Measurements from ENCODE around the gene CMPK1. TPM values are rescaled to one million over a fixed set of nuclear protein-coding genes. Genes with fewer than 3 reads are reported as not detected.

The CMPK1 gene
- total RNA-seq, 1 donor from 2014 or later, result 53.4 TPM

DNA sequence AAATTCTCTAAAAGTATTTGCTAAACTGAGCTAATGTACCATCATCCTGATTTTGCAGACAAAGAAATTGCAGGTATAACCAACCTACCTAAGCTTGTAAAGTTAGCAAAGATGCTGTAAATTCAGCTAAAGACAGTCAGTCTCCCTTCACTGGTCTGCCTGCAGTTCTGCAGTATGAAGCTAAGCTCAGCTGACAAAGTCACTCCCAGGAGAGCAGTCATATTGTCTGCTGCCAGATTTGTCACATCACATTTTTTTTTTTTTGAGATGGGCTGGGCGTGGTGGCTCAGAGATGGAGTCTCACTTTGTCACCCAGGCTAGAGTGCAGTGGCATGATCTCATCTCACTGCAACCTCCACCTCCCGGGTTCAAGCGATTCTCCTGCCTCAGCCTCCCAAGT, 8.9 kb upstream of the CMPK1 start:
- Mint-ChIP-seq H3K27me3 (ENCODE audit: unreplicated experiment) (no peaks in the 10 kb centered on the region), H3K4me1 (ENCODE audit: unreplicated experiment) (peaks cover 4% of the 10 kb centered on the region), H3K27ac (ENCODE audit: unreplicated experiment) (no peak overlapping the region), H3K36me3 (ENCODE audit: low read depth, unreplicated experiment) (no peaks in the 10 kb centered on the region), H3K4me3 (ENCODE audit: unreplicated experiment) (no peak overlapping the region), H3K9me3 (ENCODE audit: unreplicated experiment) (no peaks in the 10 kb centered on the region)
- TF ChIP-seq CTCF (IDR thresholded peaks at IDR 0.05; ENCODE audit: unreplicated experiment), result no peak
- no peak for DNase-seq (ENCODE audit: low spot score)

- Mint-ChIP-seq H3K4me3 (ENCODE audit: unreplicated experiment) (no peak overlapping the region), H3K27me3 (ENCODE audit: unreplicated experiment) (no peaks in the 10 kb centered on the region), H3K27ac (ENCODE audit: unreplicated experiment) (no peak overlapping the region), H3K9me3 (ENCODE audit: unreplicated experiment) (no peaks in the 10 kb centered on the region), H3K36me3 (ENCODE audit: low read depth, unreplicated experiment) (no peaks in the 10 kb centered on the region), H3K4me1 (ENCODE audit: unreplicated experiment) (peaks cover 4% of the 10 kb centered on the region)
- no peak for TF ChIP-seq CTCF (IDR thresholded peaks at IDR 0.05; ENCODE audit: unreplicated experiment)
- DNase-seq (ENCODE audit: low spot score), result no peak
These were observed 8.1 kb upstream of the CMPK1 start for GRCh38 chr1:47325528-47325927.

- H3K27me3 Mint-ChIP-seq (ENCODE audit: unreplicated experiment), result no peaks in the 10 kb centered on the region
- H3K4me3 Mint-ChIP-seq (ENCODE audit: unreplicated experiment), result no peak overlapping the region
- TF ChIP-seq CTCF (IDR thresholded peaks at IDR 0.05; ENCODE audit: unreplicated experiment), result no peak
- no peak overlapping the region for H3K27ac Mint-ChIP-seq (ENCODE audit: unreplicated experiment)
- peaks cover 4% of the 10 kb centered on the region for H3K4me1 Mint-ChIP-seq (ENCODE audit: unreplicated experiment)
- H3K36me3 Mint-ChIP-seq (ENCODE audit: low read depth, unreplicated experiment), result no peaks in the 10 kb centered on the region
- H3K9me3 Mint-ChIP-seq (ENCODE audit: unreplicated experiment), result no peaks in the 10 kb centered on the region
- DNase-seq (ENCODE audit: low spot score), result no peak
These were observed 7.3 kb upstream of the CMPK1 start for GRCh38 chr1:47326271-47326670.

- H3K27ac Mint-ChIP-seq (ENCODE audit: unreplicated experiment), result no peak overlapping the region
- H3K9me3 Mint-ChIP-seq (ENCODE audit: unreplicated experiment), result no peaks in the 10 kb centered on the region
- no peak for DNase-seq (ENCODE audit: low spot score)
- TF ChIP-seq CTCF (IDR thresholded peaks at IDR 0.05; ENCODE audit: unreplicated experiment), result no peak
- H3K27me3 Mint-ChIP-seq (ENCODE audit: unreplicated experiment), result peaks cover 3% of the 10 kb centered on the region
- H3K4me3 Mint-ChIP-seq (ENCODE audit: unreplicated experiment), result no peak overlapping the region
- H3K36me3 Mint-ChIP-seq (ENCODE audit: low read depth, unreplicated experiment), result no peaks in the 10 kb centered on the region
- H3K4me1 Mint-ChIP-seq (ENCODE audit: unreplicated experiment), result no peaks in the 10 kb centered on the region
These were observed 4.6 kb upstream of the CMPK1 start for GRCh38 chr1:47328992-47329391.

GRCh38 chr1:47330212-47330611, 3.4 kb upstream of the CMPK1 start:
- H3K27ac Mint-ChIP-seq (ENCODE audit: unreplicated experiment), result no peak overlapping the region
- peaks cover 5% of the 10 kb centered on the region for H3K36me3 Mint-ChIP-seq (ENCODE audit: low read depth, unreplicated experiment)
- peaks cover 3% of the 10 kb centered on the region for H3K27me3 Mint-ChIP-seq (ENCODE audit: unreplicated experiment)
- no peak overlapping the region for H3K4me3 Mint-ChIP-seq (ENCODE audit: unreplicated experiment)
- DNase-seq (ENCODE audit: low spot score), result no peak
- TF ChIP-seq CTCF (IDR thresholded peaks at IDR 0.05; ENCODE audit: unreplicated experiment), result no peak
- no peaks in the 10 kb centered on the region for H3K9me3 Mint-ChIP-seq (ENCODE audit: unreplicated experiment)
- H3K4me1 Mint-ChIP-seq (ENCODE audit: unreplicated experiment), result peaks cover 10% of the 10 kb centered on the region
